NAMALWA (cell line): ENCODE data around the gene RBM48.
"Not testable (repeated sequence)": the region's sequence is repeated elsewhere in the genome, so short reads cannot be mapped to it uniquely, and the experiment has no call there.

ENCODE experiments used
- DNase-seq: peaks from one replicate; pipeline ENCODE4 v3.0.0-alpha.2; 2015; ENCODE audit warnings: low spot score

RBM48 gene

GRCh38 chr7:92528188-92528957 lies at the start of gene RBM48, which contains the start of gene PEX1:
TSS of gene RBM48 (plus strand) at chr7:92528795. CDS start at chr7:92528814, 19 bp downstream.
TSS of gene PEX1 (minus strand) at chr7:92528520. CDS start at chr7:92528435, 85 bp downstream.
- peak; percentile 100 for DNase-seq

DNA sequence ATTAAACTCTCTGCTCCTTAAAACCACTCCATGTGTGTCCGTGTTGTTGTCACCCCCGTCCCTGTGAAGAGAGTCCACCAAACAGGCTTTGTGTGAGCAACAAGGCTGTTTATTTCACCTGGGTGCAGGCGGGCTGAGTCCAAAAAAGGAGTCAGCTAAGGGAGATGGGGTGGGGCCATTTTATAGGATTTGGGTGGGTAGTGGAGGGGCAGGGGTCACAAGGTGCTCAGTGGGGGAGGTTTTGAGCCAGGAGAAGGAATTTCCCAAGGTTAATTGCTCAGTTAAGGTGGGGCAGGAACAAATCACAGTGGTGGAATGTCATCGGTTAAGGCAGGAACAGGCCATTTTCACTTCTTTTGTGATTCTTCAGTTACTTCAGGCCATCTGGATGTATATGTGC lies 49.4 kb upstream of the RBM48 start:
- not testable (repeated sequence) for DNase-seq

DNA sequence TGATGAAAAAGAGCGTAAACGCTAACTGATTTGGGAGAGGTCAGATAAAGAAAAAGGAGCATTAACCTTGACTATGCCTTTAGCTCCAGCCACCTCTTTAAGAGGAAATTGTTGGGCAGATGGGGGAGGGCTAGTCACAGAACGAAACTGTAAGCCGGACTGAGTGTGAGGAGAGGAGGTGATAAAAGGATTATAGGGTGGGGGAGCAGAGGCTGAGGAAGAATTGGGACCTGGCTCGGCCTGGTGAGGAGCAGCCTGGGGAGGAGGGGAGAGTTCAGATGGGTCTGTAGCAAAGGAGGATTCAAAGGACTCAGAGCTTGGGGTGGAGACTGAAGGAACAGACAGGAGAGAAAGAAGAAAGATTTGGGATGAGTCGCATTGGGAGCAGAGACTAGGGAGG lies 45.0 kb upstream of the RBM48 start:
- not testable (repeated sequence) for DNase-seq

GRCh38 chr7:92484226-92484625 lies 44.4 kb upstream of the RBM48 start:
- DNase-seq, result not testable (repeated sequence)

DNA sequence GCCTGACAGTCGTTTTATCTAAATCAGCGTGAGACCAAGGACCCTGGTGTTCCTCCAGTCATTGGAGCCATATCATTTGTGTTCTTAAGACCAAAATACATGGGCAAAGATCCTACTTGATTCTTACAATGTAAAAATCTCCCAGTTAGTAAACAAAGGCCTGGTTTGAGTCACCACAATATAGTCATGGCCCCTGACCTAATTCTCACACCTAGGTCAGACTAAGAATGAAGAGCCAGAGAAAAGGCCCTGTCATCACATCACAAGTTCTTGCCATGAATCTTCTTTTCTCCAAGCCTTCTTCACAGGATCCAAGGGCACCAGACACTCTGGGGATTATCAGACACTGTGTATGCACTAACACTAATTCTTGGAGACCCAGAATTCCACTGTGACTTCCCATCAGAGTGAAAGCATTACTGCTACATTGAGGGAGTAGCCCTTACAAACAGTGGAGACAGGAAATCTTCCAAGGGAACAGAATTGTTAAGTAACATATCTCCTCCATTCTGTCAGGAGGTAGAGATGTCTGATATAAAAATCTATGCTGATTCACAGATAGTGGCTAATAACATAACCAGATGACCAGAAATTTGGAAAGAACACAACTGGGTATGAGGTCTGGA lies 43.2 kb upstream of the RBM48 start:
- DNase-seq, result no peak

DNA sequence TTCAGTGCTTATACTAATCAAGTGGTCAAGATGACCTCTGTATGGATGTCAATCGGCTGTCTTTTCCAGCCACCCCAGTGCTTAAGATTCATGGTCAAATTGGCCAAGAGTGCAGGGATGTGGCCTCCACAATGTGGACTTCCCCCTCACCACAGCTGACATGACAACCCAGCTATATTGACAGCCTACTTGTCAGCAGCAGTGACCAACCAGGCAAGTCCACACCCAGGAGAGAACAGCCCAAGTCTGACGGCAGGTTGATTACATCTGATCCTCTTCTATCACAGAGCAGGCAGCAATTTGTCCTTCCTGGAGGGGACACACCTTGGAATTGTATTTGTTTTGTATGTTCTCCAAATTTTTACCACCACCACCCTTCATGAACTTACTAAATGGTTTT lies 42.6 kb upstream of the RBM48 start:
- DNase-seq, result no peak

- DNase-seq, result no peak
Observed at GRCh38 chr7:92487804-92488203, 40.8 kb upstream of the RBM48 start.

GRCh38 chr7:92489634-92490033 lies 39.0 kb upstream of the RBM48 start:
- no peak for DNase-seq

DNA sequence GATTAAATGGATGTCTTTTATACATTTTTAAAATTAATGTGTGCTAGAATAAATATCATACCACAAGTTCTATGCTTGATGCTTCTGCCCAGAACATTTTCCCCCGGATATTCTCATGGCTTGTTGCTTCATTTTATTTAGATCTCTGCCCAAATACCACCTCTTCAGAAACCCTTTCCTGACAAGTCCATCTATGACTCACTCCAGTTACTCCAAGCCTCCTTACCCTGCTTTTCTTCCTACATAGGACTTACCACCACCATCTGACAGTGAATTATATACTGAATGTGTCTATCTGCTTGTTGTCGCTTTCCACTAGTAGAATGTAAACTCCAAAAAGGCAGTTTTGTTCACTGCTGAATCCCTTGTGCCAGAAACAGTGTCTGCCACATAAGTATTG lies 31.7 kb upstream of the RBM48 start:
- no peak for DNase-seq

GRCh38 chr7:92498557-92498956 lies 30.0 kb upstream of the RBM48 start:
- no peak for DNase-seq

DNA sequence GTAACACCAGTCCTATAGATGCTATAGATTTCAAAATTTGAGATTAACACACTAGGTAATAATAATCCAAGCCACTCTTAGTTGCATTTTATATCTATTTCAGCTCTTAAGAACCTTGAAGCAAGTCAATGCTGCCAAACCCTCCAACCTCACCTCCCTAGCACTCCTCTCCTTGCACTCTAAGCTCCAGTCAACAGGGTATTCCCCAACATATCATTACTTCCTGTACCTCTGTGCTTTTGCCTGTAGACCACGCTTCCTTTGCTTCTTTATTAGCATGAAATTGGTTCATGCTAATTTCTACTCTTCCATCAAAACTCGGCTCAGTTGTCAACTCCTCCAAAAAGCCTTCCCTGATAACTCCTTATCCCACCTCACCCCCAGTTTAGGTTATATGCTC lies 24.8 kb upstream of the RBM48 start:
- DNase-seq, result no peak

DNA sequence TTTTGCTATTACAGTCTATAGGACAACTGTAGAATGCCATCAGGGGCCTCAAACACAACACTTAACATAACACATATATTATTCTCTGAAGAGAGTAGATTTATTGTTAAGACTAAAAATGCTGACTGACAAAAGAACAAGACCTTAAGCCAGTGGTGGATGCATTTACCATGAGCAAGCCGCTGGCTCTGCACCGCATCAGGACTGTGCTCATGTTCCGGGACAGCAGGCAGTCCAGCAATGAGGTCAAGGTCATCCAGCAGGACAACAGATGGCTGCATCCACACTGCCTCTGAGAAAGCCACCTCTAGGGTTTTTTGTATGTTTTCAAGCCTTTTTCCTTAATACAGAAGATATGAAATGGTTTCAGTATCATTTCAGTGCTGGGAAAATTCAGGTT lies 24.0 kb upstream of the RBM48 start:
- no peak for DNase-seq

GRCh38 chr7:92506363-92506762 lies 22.2 kb upstream of the RBM48 start:
- no peak for DNase-seq

- DNase-seq, result no peak
Observed at GRCh38 chr7:92508946-92509345, 19.6 kb upstream of the RBM48 start.

- DNase-seq, result no peak
Observed at GRCh38 chr7:92513167-92513902, 15.3 kb upstream of the RBM48 start.

- no peak for DNase-seq
Observed at GRCh38 chr7:92517631-92518030, 11.0 kb upstream of the RBM48 start.

- DNase-seq, result no peak
Observed at GRCh38 chr7:92520024-92520423, 8.6 kb upstream of the RBM48 start.

- no peak for DNase-seq
Observed at GRCh38 chr7:92523110-92523509, 5.5 kb upstream of the RBM48 start.

GRCh38 chr7:92527300-92528187 lies 1.1 kb upstream of the RBM48 start:
- DNase-seq, result peak; percentile 95

GRCh38 chr7:92528958-92529264 lies 316 bp downstream of the RBM48 start:
- DNase-seq, result no peak

- no peak for DNase-seq
Observed at GRCh38 chr7:92534572-92534971, 6.0 kb downstream of the RBM48 start.

- not testable (repeated sequence) for DNase-seq
Observed at GRCh38 chr7:92543542-92543941, 14.9 kb downstream of the RBM48 start.
